ENCODE measurements around the gene MBNL2.

DNA sequence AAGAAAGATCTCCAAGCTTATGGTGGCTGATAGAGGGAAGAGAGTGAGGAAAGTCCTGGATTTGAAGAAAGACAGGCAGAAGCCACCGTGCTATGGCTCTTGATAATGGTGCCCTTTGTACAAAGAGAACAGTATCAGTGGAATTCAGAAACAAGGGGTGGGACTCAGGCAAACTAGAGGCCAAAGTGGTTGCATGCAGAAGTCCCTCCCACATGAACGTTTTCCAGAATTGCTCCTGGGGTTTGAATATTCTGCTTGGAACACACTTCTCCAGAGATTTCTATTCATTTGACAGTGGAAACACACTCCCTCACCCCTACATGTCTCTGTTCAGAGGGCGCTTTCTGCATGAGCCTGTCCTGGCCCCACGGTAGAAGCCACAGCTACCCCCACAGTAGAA, 10.1 kb upstream of the MBNL2 start:
- TF ChIP-seq POLR2AphosphoS5 (IDR thresholded peaks at IDR 0.05) (no peak), POLR2A (IDR thresholded peaks at IDR 0.05; ENCODE audit: low read depth) (no peak)
- TF ChIP-seq, protein P1, sequence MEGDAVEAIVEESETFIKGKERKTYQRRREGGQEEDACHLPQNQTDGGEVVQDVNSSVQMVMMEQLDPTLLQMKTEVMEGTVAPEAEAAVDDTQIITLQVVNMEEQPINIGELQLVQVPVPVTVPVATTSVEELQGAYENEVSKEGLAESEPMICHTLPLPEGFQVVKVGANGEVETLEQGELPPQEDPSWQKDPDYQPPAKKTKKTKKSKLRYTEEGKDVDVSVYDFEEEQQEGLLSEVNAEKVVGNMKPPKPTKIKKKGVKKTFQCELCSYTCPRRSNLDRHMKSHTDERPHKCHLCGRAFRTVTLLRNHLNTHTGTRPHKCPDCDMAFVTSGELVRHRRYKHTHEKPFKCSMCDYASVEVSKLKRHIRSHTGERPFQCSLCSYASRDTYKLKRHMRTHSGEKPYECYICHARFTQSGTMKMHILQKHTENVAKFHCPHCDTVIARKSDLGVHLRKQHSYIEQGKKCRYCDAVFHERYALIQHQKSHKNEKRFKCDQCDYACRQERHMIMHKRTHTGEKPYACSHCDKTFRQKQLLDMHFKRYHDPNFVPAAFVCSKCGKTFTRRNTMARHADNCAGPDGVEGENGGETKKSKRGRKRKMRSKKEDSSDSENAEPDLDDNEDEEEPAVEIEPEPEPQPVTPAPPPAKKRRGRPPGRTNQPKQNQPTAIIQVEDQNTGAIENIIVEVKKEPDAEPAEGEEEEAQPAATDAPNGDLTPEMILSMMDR (IDR thresholded peaks at IDR 0.05): no peak
